DND-41 (cell line): ENCODE measurements around the gene SLC4A2.

Source experiments
- CTCF ChIP-seq: IDR thresholded peaks from 2 replicates; pipeline ENCODE4 v1.5.1; 2012; ENCODE audit warnings: borderline replicate concordance, low read length, moderate library complexity, mild to moderate bottlenecking; ENCODE audit not compliant: poor library complexity, severe bottlenecking; ENCODE audit errors: extremely low read depth
- EZH2 ChIP-seq: IDR thresholded peaks from 3 replicates; pipeline ENCODE4 v1.6.1; 2012; ENCODE audit warnings: borderline replicate concordance, low read depth, mild to moderate bottlenecking, moderate library complexity, low read length, inconsistent platforms; ENCODE audit not compliant: severe bottlenecking

- TF ChIP-seq CTCF = peak; percentile 47
- TF ChIP-seq EZH2 = no peak
Observed at GRCh38 chr7:151076863-151077704, 17.7 kb downstream of the SLC4A2 start.
